Measurements from ENCODE around the gene BHLHA15. TPM values are rescaled to one million over a fixed set of nuclear protein-coding genes. Genes with fewer than 3 reads are reported as not detected.

Gene BHLHA15
- total RNA-seq, 2 experiments from 2014 or later = not detected

- H3K9me3 Mint-ChIP-seq = no peaks in the 10 kb centered on the region
- intact Hi-C loops (cut with DNase I, micrococcal nuclease) = no loop called here
- Histone ChIP-seq H3K4me1 (ENCODE audit: insufficient read depth, low read length) (no peaks in the 10 kb centered on the region), H3K36me3 (ENCODE audit: insufficient read depth, low read length) (peaks cover 29% of the 10 kb centered on the region), H3K27ac (ENCODE audit: low read depth in 1 of 2, low read length in 2 of 2) (no peak overlapping the region), H3K9me3 (ENCODE audit: control insufficient read depth in 1 of 2, insufficient read depth in 1 of 2, low read length in 2 of 2) (no peaks in the 10 kb centered on the region), H3K4me3 (ENCODE audit: low read length) (no peak overlapping the region), H3K27me3 (ENCODE audit: control insufficient read depth in 1 of 2, insufficient read depth in 2 of 2, low read length in 2 of 2) (no peaks in the 10 kb centered on the region)
- no peak overlapping the region for H3K27ac Mint-ChIP-seq
- H3K27me3 Mint-ChIP-seq = no peaks in the 10 kb centered on the region
- peaks cover 70% of the 10 kb centered on the region for H3K36me3 Mint-ChIP-seq (ENCODE audit: low read depth)
- no peaks in the 10 kb centered on the region for H3K4me1 Mint-ChIP-seq (ENCODE audit: low read depth)
- H3K4me3 Mint-ChIP-seq = no peak overlapping the region
- no peak for ATAC-seq (ENCODE audit: poor library complexity)
- DNase-seq = no peak
- ChIA-PET CTCF (interaction anchor here (1.6 to 2.0 kb wide), 2 partner anchors 16 to 18 kb away, joined by 3 to 4 read pairs; no protein-coding TSS in a partner anchor), POLR2A (no interaction called here)
- TF ChIP-seq, protein P1, sequence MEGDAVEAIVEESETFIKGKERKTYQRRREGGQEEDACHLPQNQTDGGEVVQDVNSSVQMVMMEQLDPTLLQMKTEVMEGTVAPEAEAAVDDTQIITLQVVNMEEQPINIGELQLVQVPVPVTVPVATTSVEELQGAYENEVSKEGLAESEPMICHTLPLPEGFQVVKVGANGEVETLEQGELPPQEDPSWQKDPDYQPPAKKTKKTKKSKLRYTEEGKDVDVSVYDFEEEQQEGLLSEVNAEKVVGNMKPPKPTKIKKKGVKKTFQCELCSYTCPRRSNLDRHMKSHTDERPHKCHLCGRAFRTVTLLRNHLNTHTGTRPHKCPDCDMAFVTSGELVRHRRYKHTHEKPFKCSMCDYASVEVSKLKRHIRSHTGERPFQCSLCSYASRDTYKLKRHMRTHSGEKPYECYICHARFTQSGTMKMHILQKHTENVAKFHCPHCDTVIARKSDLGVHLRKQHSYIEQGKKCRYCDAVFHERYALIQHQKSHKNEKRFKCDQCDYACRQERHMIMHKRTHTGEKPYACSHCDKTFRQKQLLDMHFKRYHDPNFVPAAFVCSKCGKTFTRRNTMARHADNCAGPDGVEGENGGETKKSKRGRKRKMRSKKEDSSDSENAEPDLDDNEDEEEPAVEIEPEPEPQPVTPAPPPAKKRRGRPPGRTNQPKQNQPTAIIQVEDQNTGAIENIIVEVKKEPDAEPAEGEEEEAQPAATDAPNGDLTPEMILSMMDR (IDR thresholded peaks at IDR 0.05) = no peak
These were observed 24.6 kb upstream of the BHLHA15 start for GRCh38 chr7:98186452-98187137.

DNA sequence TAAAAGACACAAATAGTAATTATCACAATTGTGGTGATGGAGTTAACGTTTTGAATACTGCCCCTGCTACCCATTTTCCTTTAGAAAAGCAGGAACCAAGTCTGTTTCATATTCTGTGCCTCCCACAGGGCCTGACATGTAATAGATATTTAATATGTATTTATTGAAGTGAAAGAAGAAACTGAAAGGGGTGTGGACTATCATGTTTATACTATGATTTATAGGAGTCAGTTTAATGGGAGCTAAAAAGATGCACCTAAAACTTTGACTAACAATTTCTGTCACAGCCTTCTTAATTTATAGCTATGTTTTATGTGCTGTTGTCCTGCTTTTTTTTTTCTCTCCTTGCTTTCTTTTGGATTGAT, 24.1 kb upstream of the BHLHA15 start:
- Mint-ChIP-seq H3K27me3 (no peaks in the 10 kb centered on the region), H3K36me3 (ENCODE audit: low read depth) (peaks cover 75% of the 10 kb centered on the region), H3K27ac (no peak overlapping the region), H3K9me3 (no peaks in the 10 kb centered on the region), H3K4me1 (ENCODE audit: low read depth) (no peaks in the 10 kb centered on the region), H3K4me3 (no peak overlapping the region)
- Histone ChIP-seq H3K27me3 (ENCODE audit: control insufficient read depth in 1 of 2, insufficient read depth in 2 of 2, low read length in 2 of 2) (no peaks in the 10 kb centered on the region), H3K4me3 (ENCODE audit: low read length) (no peak overlapping the region), H3K27ac (ENCODE audit: low read depth in 1 of 2, low read length in 2 of 2) (no peak overlapping the region), H3K36me3 (ENCODE audit: insufficient read depth, low read length) (peaks cover 33% of the 10 kb centered on the region), H3K9me3 (ENCODE audit: control insufficient read depth in 1 of 2, insufficient read depth in 1 of 2, low read length in 2 of 2) (no peaks in the 10 kb centered on the region), H3K4me1 (ENCODE audit: insufficient read depth, low read length) (no peaks in the 10 kb centered on the region)
- ATAC-seq (ENCODE audit: poor library complexity) = no peak
- ChIA-PET CTCF (interaction anchor here (1.6 kb wide), 1 partner anchor 18 kb away, joined by 3 read pairs; no protein-coding TSS in a partner anchor), POLR2A (no interaction called here)
- intact Hi-C loops (cut with DNase I, micrococcal nuclease) = no loop called here
- TF ChIP-seq, protein P1 (IDR thresholded peaks at IDR 0.05) = no peak
- DNase-seq = no peak

GRCh38 chr7:98189559-98189958, 21.7 kb upstream of the BHLHA15 start:
- CTCF ChIA-PET = interaction anchor here (0.7 kb wide), 1 partner anchor 167 kb away, joined by 3 read pairs; no protein-coding TSS in a partner anchor
- Mint-ChIP-seq H3K4me1 (ENCODE audit: low read depth) (no peaks in the 10 kb centered on the region), H3K36me3 (ENCODE audit: low read depth) (peaks cover 87% of the 10 kb centered on the region), H3K27ac (no peak overlapping the region), H3K27me3 (no peaks in the 10 kb centered on the region), H3K9me3 (no peaks in the 10 kb centered on the region), H3K4me3 (no peak overlapping the region)
- Histone ChIP-seq H3K27me3 (ENCODE audit: control insufficient read depth in 1 of 2, insufficient read depth in 2 of 2, low read length in 2 of 2) (no peaks in the 10 kb centered on the region), H3K4me3 (ENCODE audit: low read length) (no peak overlapping the region), H3K4me1 (ENCODE audit: insufficient read depth, low read length) (no peaks in the 10 kb centered on the region), H3K36me3 (ENCODE audit: insufficient read depth, low read length) (peaks cover 57% of the 10 kb centered on the region), H3K9me3 (ENCODE audit: control insufficient read depth in 1 of 2, insufficient read depth in 1 of 2, low read length in 2 of 2) (no peaks in the 10 kb centered on the region), H3K27ac (ENCODE audit: low read depth in 1 of 2, low read length in 2 of 2) (no peak overlapping the region)
- intact Hi-C loops (cut with DNase I, micrococcal nuclease) = no loop called here
- POLR2A ChIA-PET = no interaction called here
- ATAC-seq (ENCODE audit: poor library complexity) = no peak
- DNase-seq = no peak
- TF ChIP-seq, protein P1 (IDR thresholded peaks at IDR 0.05) = no peak
